ENCODE measurements around the gene NKPD1.

The NKPD1 gene

GRCh38 chr19:45161738-45162607 lies 1.2 kb upstream of the NKPD1 start:
- in situ Hi-C loops (cut with HindIII; ENCODE audit: low sequenced_read_pairs), result no loop called here
- peak; percentile 92 for TF ChIP-seq CTCF (IDR thresholded peaks at IDR 0.05; ENCODE audit: low read depth, low read length)
- H3K4me3 ChIP-seq (ENCODE audit: low read depth, low read length), result no peak overlapping the region
- DNase-seq (ENCODE audit: low read depth, low spot score), result peak; percentile 34

GRCh38 chr19:45159971-45160324 lies 834 bp downstream of the NKPD1 start:
- in situ Hi-C loops (cut with HindIII; ENCODE audit: low sequenced_read_pairs), result no loop called here
- H3K4me3 ChIP-seq (ENCODE audit: low read depth, low read length), result no peak overlapping the region
- TF ChIP-seq CTCF (IDR thresholded peaks at IDR 0.05; ENCODE audit: low read depth, low read length), result no peak
- no peak for DNase-seq (ENCODE audit: low read depth, low spot score)

GRCh38 chr19:45159210-45159970 lies 1.4 kb downstream of the NKPD1 start:
- H3K4me3 ChIP-seq (ENCODE audit: low read depth, low read length), result no peak overlapping the region
- no peak for DNase-seq (ENCODE audit: low read depth, low spot score)
- no peak for TF ChIP-seq CTCF (IDR thresholded peaks at IDR 0.05; ENCODE audit: low read depth, low read length)
- in situ Hi-C loops (cut with HindIII; ENCODE audit: low sequenced_read_pairs), result no loop called here

GRCh38 chr19:45158503-45159209 lies 2.1 kb downstream of the NKPD1 start:
- in situ Hi-C loops (cut with HindIII; ENCODE audit: low sequenced_read_pairs), result no loop called here
- DNase-seq (ENCODE audit: low read depth, low spot score), result no peak
- no peak overlapping the region for H3K4me3 ChIP-seq (ENCODE audit: low read depth, low read length)
- TF ChIP-seq CTCF (IDR thresholded peaks at IDR 0.05; ENCODE audit: low read depth, low read length), result no peak

GRCh38 chr19:45156751-45157150 lies 4.0 kb downstream of the NKPD1 start:
- in situ Hi-C loops (cut with HindIII; ENCODE audit: low sequenced_read_pairs), result no loop called here
- H3K4me3 ChIP-seq (ENCODE audit: low read depth, low read length), result no peak overlapping the region
- TF ChIP-seq CTCF (IDR thresholded peaks at IDR 0.05; ENCODE audit: low read depth, low read length), result no peak
- no peak for DNase-seq (ENCODE audit: low read depth, low spot score)

GRCh38 chr19:45156011-45156630 lies 4.7 kb downstream of the NKPD1 start:
- no peak overlapping the region for H3K4me3 ChIP-seq (ENCODE audit: low read depth, low read length)

More at GRCh38 chr19:45156011-45156630, 4.7 kb downstream of the NKPD1 start:
- TF ChIP-seq CTCF (IDR thresholded peaks at IDR 0.05; ENCODE audit: low read depth, low read length), result no peak
- DNase-seq (ENCODE audit: low read depth, low spot score), result no peak
- in situ Hi-C loops (cut with HindIII; ENCODE audit: low sequenced_read_pairs), result no loop called here
